Kidney (tissue), 14 donors: ENCODE results near the gene PIH1D1. TPM values are rescaled to one million over a fixed set of nuclear protein-coding genes. Genes with fewer than 3 reads are reported as not detected.

Experiments used
- DNase-seq, 5 donors: peaks; one replicate each; pipeline ENCODE4 v3.0.0-alpha.2; 2013 to 2020
- FAIRE-seq: peaks from 2 replicates; lab custom pipeline; 2012; peaks lifted over from hg19 to GRCh38; lab: Jason Lieb, UNC
- H3K27ac ChIP-seq, 2 donors: one replicate each; pipeline ENCODE4 v1.7.0; 2013; ENCODE audit warnings: low read depth in 2 of 2, low read length in 2 of 2, inconsistent platforms in 1 of 2
- H3K27me3 ChIP-seq: one replicate; pipeline ENCODE4 v1.7.1; 2013; ENCODE audit warnings: low read length, inconsistent platforms; ENCODE audit not compliant: control insufficient read depth, insufficient read depth
- H3K36me3 ChIP-seq, 3 donors: one replicate each; pipeline versions ENCODE4 v1.7.0 to v1.7.1; 2013; ENCODE audit warnings: low read length in 3 of 3, control low read depth in 1 of 3, inconsistent platforms in 1 of 3; ENCODE audit not compliant: insufficient read depth in 3 of 3, control insufficient read depth in 2 of 3
- H3K4me1 ChIP-seq, 3 donors: one replicate each; pipeline versions ENCODE4 v1.7.0 to v1.7.1; 2013; ENCODE audit warnings: low read length in 3 of 3, inconsistent platforms in 1 of 3, low read depth in 1 of 3; ENCODE audit not compliant: control insufficient read depth in 2 of 3, insufficient read depth in 2 of 3
- H3K4me3 ChIP-seq, 3 donors: one replicate each; pipeline versions ENCODE4 v1.7.0 to v1.8.1; 2013; ENCODE audit warnings: low read length in 3 of 3, control low read depth in 1 of 3, inconsistent platforms in 1 of 3
- H3K9ac ChIP-seq, 3 donors: one replicate each; pipeline versions ENCODE4 v1.7.0 to v1.7.1; 2013; ENCODE audit warnings: low read length in 3 of 3, control low read depth in 1 of 3, inconsistent platforms in 1 of 3
- H3K9me3 ChIP-seq, 3 donors: one replicate each; pipeline versions ENCODE4 v1.7.0 to v1.7.1; 2013; ENCODE audit warnings: low read length in 3 of 3, control low read depth in 1 of 3, inconsistent platforms in 1 of 3; ENCODE audit not compliant: control insufficient read depth in 2 of 3, insufficient read depth in 1 of 3
- intact Hi-C: fragments of 100-400 bp; cut with DNase I; formaldehyde crosslinking; loops from one replicate; pipeline ENCODE4 v1.11.1; 2022
- polyA plus RNA-seq: library from polyadenylated mRNA; stranded (reverse); fragments of 350-450 nt; fragmentation: Illumina TruSeq; extraction: RNeasy Lipid Tissue Mini Kit (QIAGEN cat#74804); gene quantifications from one replicate; pipeline ENCODE4 v1.2.3, GENCODE V29; 2014; ENCODE audit warnings: low read depth, low replicate concordance; ENCODE audit not compliant: insufficient read depth
- total RNA-seq: library from RNA; stranded (reverse); fragmentation: NEBNext Ultra II Directional; extraction: Animal tissue kit (Norgen Biotek cat#: 25700); gene quantifications from one replicate; pipeline ENCODE4 v1.2.1, GENCODE V29; 2021
- TF ChIP-seq, protein P1 (sequence below): IDR thresholded peaks from 3 replicates; pipeline ENCODE4 v1.5.1; 2012; ENCODE audit warnings: mild to moderate bottlenecking, moderate library complexity, borderline replicate concordance; ENCODE audit not compliant: insufficient read depth; ENCODE audit errors: extremely low read depth
- donor health status: control.
- donor health status: control.
- donor health status: control.
- donor health status: control.
- donor health status: control.
- donor health status: DM: yes; HTN: yes; CAD: no.
- donor health status: Normal renal cell carcinoma (clear cell type).

The PIH1D1 gene
- total and polyA plus RNA-seq, 2 donors from 2014 or later = 74.0 to 97.2 TPM

DNA sequence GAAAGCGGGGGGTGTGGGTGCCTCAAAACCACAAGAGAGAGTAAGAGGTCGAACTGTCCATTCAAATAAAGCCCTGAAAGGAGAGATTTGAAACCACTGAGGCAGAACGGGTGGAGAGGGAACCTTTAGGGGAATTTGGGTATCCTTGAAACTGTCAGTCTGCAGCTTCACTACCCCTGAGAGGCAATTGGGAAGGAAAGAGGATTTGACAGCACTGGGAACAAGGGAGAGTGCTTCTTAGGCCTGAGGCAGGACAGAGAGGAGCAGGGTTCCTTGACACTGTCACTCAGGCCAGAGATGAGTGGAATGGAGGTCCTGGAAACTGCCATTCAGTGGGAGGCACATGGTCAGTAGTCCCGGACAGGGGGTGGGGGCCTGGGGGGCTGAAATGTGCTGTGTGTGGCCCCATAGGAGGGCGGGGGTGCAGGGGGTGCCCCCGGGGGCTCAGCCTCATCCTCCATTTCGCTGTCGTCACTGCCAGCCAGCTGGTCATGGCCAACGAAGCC lies 21.4 kb downstream of the PIH1D1 start:
- no peak overlapping the region for H3K4me3 ChIP-seq
- H3K9ac ChIP-seq = no peak overlapping the region
- TF ChIP-seq, protein P1, sequence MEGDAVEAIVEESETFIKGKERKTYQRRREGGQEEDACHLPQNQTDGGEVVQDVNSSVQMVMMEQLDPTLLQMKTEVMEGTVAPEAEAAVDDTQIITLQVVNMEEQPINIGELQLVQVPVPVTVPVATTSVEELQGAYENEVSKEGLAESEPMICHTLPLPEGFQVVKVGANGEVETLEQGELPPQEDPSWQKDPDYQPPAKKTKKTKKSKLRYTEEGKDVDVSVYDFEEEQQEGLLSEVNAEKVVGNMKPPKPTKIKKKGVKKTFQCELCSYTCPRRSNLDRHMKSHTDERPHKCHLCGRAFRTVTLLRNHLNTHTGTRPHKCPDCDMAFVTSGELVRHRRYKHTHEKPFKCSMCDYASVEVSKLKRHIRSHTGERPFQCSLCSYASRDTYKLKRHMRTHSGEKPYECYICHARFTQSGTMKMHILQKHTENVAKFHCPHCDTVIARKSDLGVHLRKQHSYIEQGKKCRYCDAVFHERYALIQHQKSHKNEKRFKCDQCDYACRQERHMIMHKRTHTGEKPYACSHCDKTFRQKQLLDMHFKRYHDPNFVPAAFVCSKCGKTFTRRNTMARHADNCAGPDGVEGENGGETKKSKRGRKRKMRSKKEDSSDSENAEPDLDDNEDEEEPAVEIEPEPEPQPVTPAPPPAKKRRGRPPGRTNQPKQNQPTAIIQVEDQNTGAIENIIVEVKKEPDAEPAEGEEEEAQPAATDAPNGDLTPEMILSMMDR = no peak
- intact Hi-C loops = loop anchor here (10.0 kb wide), 1 partner anchor 205 kb away; no protein-coding TSS in a partner anchor
- H3K9me3 ChIP-seq = no peaks in the 10 kb centered on the region
- H3K4me1 ChIP-seq = no peaks in the 10 kb centered on the region
- H3K27me3 ChIP-seq = peaks cover 62% of the 10 kb centered on the region
- H3K36me3 ChIP-seq = no peaks in the 10 kb centered on the region
- H3K27ac ChIP-seq = no peak overlapping the region
- FAIRE-seq (no peak), DNase-seq (no peak)

DNA sequence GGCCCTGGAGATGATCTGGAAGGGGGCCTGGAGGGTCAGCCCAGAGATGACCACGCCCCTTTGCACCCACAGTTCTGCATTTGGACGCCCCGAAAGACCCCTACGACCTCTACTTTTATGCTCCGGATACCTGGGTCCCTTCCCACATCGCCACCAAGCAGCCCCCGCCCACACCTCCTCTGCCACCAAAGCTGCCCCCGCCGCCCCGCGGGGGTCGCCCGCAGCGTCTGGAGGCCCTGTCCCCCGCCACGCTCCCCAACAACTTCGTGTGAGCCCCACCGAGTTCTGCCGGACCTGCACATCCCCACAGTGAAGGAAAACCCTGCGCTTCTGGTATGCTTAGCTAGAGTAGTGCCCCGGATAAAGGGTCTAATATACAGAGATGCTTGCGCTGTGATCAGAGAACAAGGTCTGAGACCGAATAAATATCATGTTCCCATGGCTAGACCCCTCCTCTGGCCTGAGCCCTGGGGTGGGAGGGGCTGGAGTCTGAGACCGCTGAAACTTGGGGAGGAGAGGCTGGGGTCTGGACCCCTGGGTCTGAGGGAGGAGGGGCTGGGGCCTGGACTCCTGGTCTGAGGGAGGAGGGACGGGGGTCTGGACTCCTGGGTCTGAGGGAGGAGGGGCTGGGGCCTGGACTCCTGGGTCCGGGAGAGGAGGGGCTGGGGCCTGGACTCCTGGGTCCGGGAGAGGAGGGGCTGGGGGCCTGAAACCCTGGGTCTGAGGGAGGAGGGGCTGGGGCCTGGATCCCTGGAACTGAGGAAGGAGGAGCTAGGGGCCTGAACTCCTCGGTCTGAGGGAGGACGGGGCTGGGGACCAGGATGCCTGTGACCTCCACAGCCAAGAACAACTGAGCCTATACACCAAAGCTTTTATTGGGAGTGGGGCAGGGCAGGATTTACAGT lies 22.8 kb downstream of the PIH1D1 start:
- H3K4me1 ChIP-seq = no peaks in the 10 kb centered on the region
- no peaks in the 10 kb centered on the region for H3K9me3 ChIP-seq
- H3K27ac ChIP-seq = no peak overlapping the region
- TF ChIP-seq, protein P1 = no peak
- H3K9ac ChIP-seq = no peak overlapping the region
- FAIRE-seq (no peak), DNase-seq (no peak)
- H3K27me3 ChIP-seq = peaks cover 71% of the 10 kb centered on the region
- intact Hi-C loops = no loop called here
- H3K4me3 ChIP-seq = no peak overlapping the region
- H3K36me3 ChIP-seq = no peaks in the 10 kb centered on the region

DNA sequence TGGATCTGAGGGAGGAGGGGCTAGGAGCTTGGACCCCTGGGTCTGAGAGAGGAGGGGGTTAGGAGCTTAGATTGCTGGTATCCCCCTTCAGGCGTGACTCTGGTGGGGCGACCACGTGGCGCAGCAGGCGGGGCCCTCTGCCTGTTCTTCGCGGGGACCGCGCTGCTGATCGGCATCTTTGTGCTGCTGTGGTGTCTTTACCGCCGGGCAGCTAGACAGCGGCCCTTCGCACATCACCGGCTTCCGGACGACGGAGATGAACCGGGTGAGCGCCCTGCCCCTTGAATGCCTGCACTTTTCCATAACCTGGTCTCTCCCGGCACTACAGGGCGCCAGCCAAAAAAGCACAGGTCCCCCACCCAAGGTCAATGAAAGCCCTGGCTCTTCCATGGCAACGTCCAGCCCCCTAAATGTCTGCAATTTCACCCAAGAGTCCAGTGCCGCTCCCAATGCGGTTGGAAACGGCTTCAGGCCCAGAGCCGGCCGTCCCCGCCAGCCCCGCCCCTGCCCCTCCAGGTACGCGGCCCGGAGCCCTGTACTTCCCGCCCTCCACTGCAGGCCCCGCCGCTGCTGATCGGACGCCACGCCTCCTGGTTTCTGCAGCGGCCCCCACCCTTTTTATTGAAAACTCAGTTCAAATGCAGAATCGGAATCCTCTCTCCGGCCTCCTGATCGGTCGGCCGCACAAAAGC lies 23.6 kb downstream of the PIH1D1 start:
- Histone ChIP-seq H3K27me3 (peaks cover 69% of the 10 kb centered on the region), H3K9ac (no peak overlapping the region), H3K4me1 (no peaks in the 10 kb centered on the region), H3K27ac (no peak overlapping the region), H3K4me3 (no peak overlapping the region), H3K36me3 (no peaks in the 10 kb centered on the region), H3K9me3 (no peaks in the 10 kb centered on the region)
- DNase-seq = no peak
- TF ChIP-seq, protein P1 = no peak
- intact Hi-C loops = no loop called here
- no peak for FAIRE-seq
